Measurements from ENCODE around the gene DRAP1. TPM values are rescaled to one million over a fixed set of nuclear protein-coding genes. Genes with fewer than 3 reads are reported as not detected.

The DRAP1 gene
- total RNA-seq, 1 donor from 2014 or later, result 169 TPM

DNA sequence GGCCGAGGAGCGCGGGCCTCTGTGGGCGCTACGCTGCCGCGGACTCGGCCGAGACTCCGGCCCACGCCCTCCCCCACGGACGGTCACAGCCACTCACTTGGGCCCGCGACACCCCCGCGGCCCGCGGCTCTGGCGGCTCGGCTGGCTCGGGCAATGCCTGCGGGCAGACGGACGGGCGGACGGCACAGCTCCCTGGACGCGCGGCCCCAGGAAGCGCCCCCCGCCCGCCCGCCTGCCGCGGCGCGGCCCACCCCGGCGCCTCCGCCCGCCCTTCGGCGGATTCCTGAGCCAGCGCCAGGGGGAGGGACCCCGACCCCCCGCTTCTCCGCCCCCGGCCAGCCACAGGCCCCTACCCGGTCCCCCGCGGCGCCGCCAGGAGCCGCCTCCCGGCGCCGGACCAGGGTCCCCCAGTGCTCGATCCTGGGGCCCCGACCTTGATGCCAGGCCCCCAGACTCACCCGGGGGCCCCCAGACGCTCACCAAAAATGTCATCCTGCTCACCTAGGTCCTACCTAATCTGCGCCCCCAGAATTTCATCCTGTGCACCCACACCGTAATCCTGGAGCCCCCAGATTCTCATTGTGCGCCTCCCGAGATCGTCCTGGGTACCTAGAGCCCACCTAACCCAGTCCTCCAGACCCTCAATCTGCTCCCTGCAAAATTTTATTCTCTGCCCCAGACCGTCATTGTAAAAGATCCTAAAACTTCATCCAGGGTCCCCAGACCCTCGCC is 46.5 kb upstream of the DRAP1 start, which contains the start of gene EFEMP2:
TSS of gene EFEMP2 (minus strand) at position 215 of the 732 bp plus-strand sequence. CDS start 446 bp downstream, outside the sequence.
- H3K4me3 ChIP-seq (ENCODE audit: insufficient read depth, low read depth, low read length), result peak within 1 kb of the TSS; percentile 80
- peak within 1 kb of the TSS; percentile 69 for H3K27ac ChIP-seq (ENCODE audit: low read depth, low read length)
- peak within 1 kb of the TSS; percentile 78 for H2AFZ ChIP-seq (ENCODE audit: low read depth, low read length)
- H3K4me1 ChIP-seq (ENCODE audit: insufficient read depth, low read length), result peaks cover 31% of the 10 kb centered on the region
- H3K79me2 ChIP-seq (ENCODE audit: insufficient read depth, low read length), result peaks cover 47% of the 10 kb centered on the region
- peak within 1 kb of the TSS; percentile 100 for H3K4me2 ChIP-seq (ENCODE audit: low read length)
- no peak for FAIRE-seq
- Mint-ChIP-seq H3K4me1 (ENCODE audit: low read depth, unreplicated experiment) (peaks cover 12% of the 10 kb centered on the region), H3K4me3 (ENCODE audit: unreplicated experiment) (peak within 1 kb of the TSS; percentile 91), H3K9me3 (ENCODE audit: unreplicated experiment) (no peaks in the 10 kb centered on the region), H3K36me3 (ENCODE audit: low read depth, unreplicated experiment) (peaks cover 3% of the 10 kb centered on the region), H3K27ac (ENCODE audit: unreplicated experiment) (peak within 1 kb of the TSS; percentile 93), H3K27me3 (ENCODE audit: low read depth, unreplicated experiment) (no peaks in the 10 kb centered on the region)
- H3K9ac ChIP-seq (ENCODE audit: low read length), result peak within 1 kb of the TSS; percentile 92
- TF ChIP-seq EZH2 (IDR thresholded peaks at IDR 0.05; ENCODE audit: insufficient read depth, low read length), result no peak
- TF ChIP-seq, protein P1, sequence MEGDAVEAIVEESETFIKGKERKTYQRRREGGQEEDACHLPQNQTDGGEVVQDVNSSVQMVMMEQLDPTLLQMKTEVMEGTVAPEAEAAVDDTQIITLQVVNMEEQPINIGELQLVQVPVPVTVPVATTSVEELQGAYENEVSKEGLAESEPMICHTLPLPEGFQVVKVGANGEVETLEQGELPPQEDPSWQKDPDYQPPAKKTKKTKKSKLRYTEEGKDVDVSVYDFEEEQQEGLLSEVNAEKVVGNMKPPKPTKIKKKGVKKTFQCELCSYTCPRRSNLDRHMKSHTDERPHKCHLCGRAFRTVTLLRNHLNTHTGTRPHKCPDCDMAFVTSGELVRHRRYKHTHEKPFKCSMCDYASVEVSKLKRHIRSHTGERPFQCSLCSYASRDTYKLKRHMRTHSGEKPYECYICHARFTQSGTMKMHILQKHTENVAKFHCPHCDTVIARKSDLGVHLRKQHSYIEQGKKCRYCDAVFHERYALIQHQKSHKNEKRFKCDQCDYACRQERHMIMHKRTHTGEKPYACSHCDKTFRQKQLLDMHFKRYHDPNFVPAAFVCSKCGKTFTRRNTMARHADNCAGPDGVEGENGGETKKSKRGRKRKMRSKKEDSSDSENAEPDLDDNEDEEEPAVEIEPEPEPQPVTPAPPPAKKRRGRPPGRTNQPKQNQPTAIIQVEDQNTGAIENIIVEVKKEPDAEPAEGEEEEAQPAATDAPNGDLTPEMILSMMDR (IDR thresholded peaks at IDR 0.05; ENCODE audit: insufficient read depth, low read depth, low read length), result no peak
- peaks cover 9% of the 10 kb centered on the region for H3K36me3 ChIP-seq (ENCODE audit: insufficient read depth, low read length)
- peaks cover 40% of the 10 kb centered on the region for H4K20me1 ChIP-seq (ENCODE audit: insufficient read depth, low read length)
- H3K9me3 ChIP-seq (ENCODE audit: insufficient read depth, low read depth, low read length), result no peaks in the 10 kb centered on the region
- H3K27me3 ChIP-seq (ENCODE audit: insufficient read depth, low read length), result no peaks in the 10 kb centered on the region
- no peak for DNase-seq (ENCODE audit: low read depth)

DNA sequence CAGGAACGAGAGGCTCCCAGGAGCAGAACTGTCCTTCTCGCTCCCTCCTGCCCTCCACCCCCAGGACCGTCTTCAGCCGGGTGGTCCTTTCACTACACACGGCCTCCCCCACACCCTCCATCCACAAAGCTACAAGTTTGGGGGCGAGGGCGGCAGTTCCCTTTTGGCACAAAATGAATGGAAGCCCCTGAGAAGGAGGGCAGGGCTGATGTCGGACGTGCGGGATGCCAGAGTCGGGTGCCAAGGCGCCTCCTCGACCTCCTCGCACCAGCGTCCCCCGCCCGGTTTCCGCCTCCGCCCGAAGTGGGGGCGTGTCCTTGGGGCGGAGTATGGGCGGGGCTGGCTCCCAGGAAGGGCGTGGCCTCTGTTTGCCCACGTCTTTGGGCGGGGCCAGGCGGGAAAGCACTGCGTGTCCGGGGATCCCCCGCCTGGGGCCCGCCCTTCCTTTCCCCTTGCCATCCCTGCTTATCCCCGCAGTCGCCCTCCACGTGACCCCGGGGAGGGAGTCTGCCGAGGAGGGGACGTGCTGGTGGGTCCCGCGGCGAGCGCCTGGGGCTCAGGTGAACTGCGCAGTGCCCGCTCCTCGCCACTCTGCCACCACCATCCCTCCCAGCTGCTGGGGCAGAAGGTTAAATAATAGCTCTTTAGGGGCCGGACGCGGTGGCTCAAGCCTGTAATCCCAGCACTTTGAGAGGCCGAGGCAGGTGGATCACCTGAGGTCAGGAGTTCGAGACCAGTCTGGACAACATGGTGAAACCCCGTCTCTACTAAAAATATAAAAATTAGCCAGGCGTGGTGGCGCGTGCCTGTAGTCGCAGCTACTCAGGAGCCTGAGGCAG is 45.7 kb upstream of the DRAP1 start:
- H3K27ac Mint-ChIP-seq (ENCODE audit: unreplicated experiment), result peak overlapping the region; percentile 93
- FAIRE-seq, result no peak
- peak; percentile 70 for DNase-seq (ENCODE audit: low read depth)
- Histone ChIP-seq H2AFZ (ENCODE audit: low read depth, low read length) (peak overlapping the region; percentile 78), H3K4me3 (ENCODE audit: insufficient read depth, low read depth, low read length) (peak overlapping the region; percentile 80), H3K36me3 (ENCODE audit: insufficient read depth, low read length) (peaks cover 9% of the 10 kb centered on the region), H3K79me2 (ENCODE audit: insufficient read depth, low read length) (peaks cover 44% of the 10 kb centered on the region), H3K9me3 (ENCODE audit: insufficient read depth, low read depth, low read length) (no peaks in the 10 kb centered on the region), H3K27ac (ENCODE audit: low read depth, low read length) (peak overlapping the region; percentile 69), H3K4me1 (ENCODE audit: insufficient read depth, low read length) (peaks cover 29% of the 10 kb centered on the region), H3K4me2 (ENCODE audit: low read length) (peak overlapping the region; percentile 100), H4K20me1 (ENCODE audit: insufficient read depth, low read length) (peaks cover 32% of the 10 kb centered on the region), H3K27me3 (ENCODE audit: insufficient read depth, low read length) (no peaks in the 10 kb centered on the region), H3K9ac (ENCODE audit: low read length) (peak overlapping the region; percentile 92)
- peaks cover 7% of the 10 kb centered on the region for H3K4me1 Mint-ChIP-seq (ENCODE audit: low read depth, unreplicated experiment)
- peaks cover 1% of the 10 kb centered on the region for H3K36me3 Mint-ChIP-seq (ENCODE audit: low read depth, unreplicated experiment)
- no peaks in the 10 kb centered on the region for H3K27me3 Mint-ChIP-seq (ENCODE audit: low read depth, unreplicated experiment)
- H3K4me3 Mint-ChIP-seq (ENCODE audit: unreplicated experiment), result peak overlapping the region; percentile 91
- no peaks in the 10 kb centered on the region for H3K9me3 Mint-ChIP-seq (ENCODE audit: unreplicated experiment)
- TF ChIP-seq, protein P1 (IDR thresholded peaks at IDR 0.05; ENCODE audit: insufficient read depth, low read depth, low read length), result no peak
- no peak for TF ChIP-seq EZH2 (IDR thresholded peaks at IDR 0.05; ENCODE audit: insufficient read depth, low read length)
